Measurements from ENCODE around the gene ERGIC1. TPM values are rescaled to one million over a fixed set of nuclear protein-coding genes. Genes with fewer than 3 reads are reported as not detected.

The ERGIC1 gene
- total RNA-seq, 1 donor from 2014 or later: 105 TPM

- FAIRE-seq (no peak), DNase-seq (ENCODE audit: low read depth) (no peak)
- TF ChIP-seq CTCF (IDR thresholded peaks at IDR 0.05; ENCODE audit: insufficient read depth, low read length, severe bottlenecking): no peak
- H3K4me3 ChIP-seq (ENCODE audit: low read depth, low read length): no peak overlapping the region
- no peaks in the 10 kb centered on the region for H3K27me3 ChIP-seq (ENCODE audit: control insufficient read depth, insufficient read depth, low read length)
- H3K36me3 ChIP-seq (ENCODE audit: control insufficient read depth, insufficient read depth, low read length): peaks cover 39% of the 10 kb centered on the region
These were observed 79.2 kb downstream of the ERGIC1 start for GRCh38 chr5:172913117-172913850.

GRCh38 chr5:172915514-172915913 lies 81.5 kb downstream of the ERGIC1 start:
- H3K4me3 ChIP-seq (ENCODE audit: low read depth, low read length): no peak overlapping the region
- DNase-seq (ENCODE audit: low read depth) (no peak), FAIRE-seq (no peak)
- H3K36me3 ChIP-seq (ENCODE audit: control insufficient read depth, insufficient read depth, low read length): peaks cover 40% of the 10 kb centered on the region
- TF ChIP-seq CTCF (IDR thresholded peaks at IDR 0.05; ENCODE audit: insufficient read depth, low read length, severe bottlenecking): no peak
- H3K27me3 ChIP-seq (ENCODE audit: control insufficient read depth, insufficient read depth, low read length): no peaks in the 10 kb centered on the region

- H3K27me3 ChIP-seq (ENCODE audit: control insufficient read depth, insufficient read depth, low read length): no peaks in the 10 kb centered on the region
- peaks cover 33% of the 10 kb centered on the region for H3K36me3 ChIP-seq (ENCODE audit: control insufficient read depth, insufficient read depth, low read length)
- H3K4me3 ChIP-seq (ENCODE audit: low read depth, low read length): no peak overlapping the region
- no peak for FAIRE-seq
- no peak for TF ChIP-seq CTCF (IDR thresholded peaks at IDR 0.05; ENCODE audit: insufficient read depth, low read length, severe bottlenecking)
- DNase-seq (ENCODE audit: low read depth): no peak
These were observed 84.6 kb downstream of the ERGIC1 start for GRCh38 chr5:172918421-172919371.

- DNase-seq (ENCODE audit: low read depth) (no peak), FAIRE-seq (peak; percentile 32)
- TF ChIP-seq CTCF (IDR thresholded peaks at IDR 0.05; ENCODE audit: insufficient read depth, low read length, severe bottlenecking): no peak
These were observed 85.7 kb downstream of the ERGIC1 start for GRCh38 chr5:172919525-172920446.

GRCh38 chr5:172920447-172920849 lies 86.4 kb downstream of the ERGIC1 start:
- H3K27me3 ChIP-seq (ENCODE audit: control insufficient read depth, insufficient read depth, low read length): no peaks in the 10 kb centered on the region
- no peak overlapping the region for H3K4me3 ChIP-seq (ENCODE audit: low read depth, low read length)
- TF ChIP-seq CTCF (IDR thresholded peaks at IDR 0.05; ENCODE audit: insufficient read depth, low read length, severe bottlenecking): no peak
- no peak for FAIRE-seq
- peaks cover 27% of the 10 kb centered on the region for H3K36me3 ChIP-seq (ENCODE audit: control insufficient read depth, insufficient read depth, low read length)
- peak; percentile 87 for DNase-seq (ENCODE audit: low read depth)

More at GRCh38 chr5:172919525-172920446, 85.7 kb downstream of the ERGIC1 start:
- Histone ChIP-seq H3K36me3 (ENCODE audit: control insufficient read depth, insufficient read depth, low read length) (peaks cover 31% of the 10 kb centered on the region), H3K27me3 (ENCODE audit: control insufficient read depth, insufficient read depth, low read length) (no peaks in the 10 kb centered on the region), H3K4me3 (ENCODE audit: low read depth, low read length) (no peak overlapping the region)

Measured in bronchial epithelial cell (primary cell).